ENCODE results near the gene OR4D6.

DNA sequence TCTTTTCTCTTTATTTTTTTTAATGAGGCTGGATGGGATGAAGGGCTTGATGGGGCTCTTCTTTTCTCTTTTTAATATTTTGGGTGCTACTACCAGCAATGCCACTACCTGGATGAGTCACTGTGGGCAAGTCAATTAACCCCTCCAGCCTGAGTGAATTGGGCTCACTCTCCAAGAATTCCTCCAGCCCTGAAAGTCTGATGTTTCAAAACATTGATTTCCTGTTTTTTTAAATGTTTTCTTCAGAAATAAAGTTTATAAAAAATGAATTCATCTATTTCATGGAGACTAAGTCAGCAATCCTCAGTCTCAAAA is 29.7 kb upstream of the OR4D6 start:
- TF ChIP-seq CTCF (conservative IDR thresholded peaks at IDR 0.05), result no peak
- TF ChIP-seq ZFX (IDR thresholded peaks at IDR 0.05), result no peak
